ENCODE measurements around the gene CDH23. TPM values are rescaled to one million over a fixed set of nuclear protein-coding genes. Genes with fewer than 3 reads are reported as not detected.

Gene CDH23
- total RNA-seq, 6 donors from 2014 or later, result 4.7 to 29.3 (median 10.4) TPM

- DNase-seq, result no peak
- TF ChIP-seq CTCF (IDR thresholded peaks at IDR 0.05), result no peak
- TF ChIP-seq POLR2AphosphoS5 (IDR thresholded peaks at IDR 0.05), result no peak
- no peak for TF ChIP-seq EP300 (IDR thresholded peaks at IDR 0.05)
- TF ChIP-seq POLR2A (IDR thresholded peaks at IDR 0.05), result no peak
Observed at GRCh38 chr10:71584461-71584860, 187.7 kb downstream of the CDH23 start.

GRCh38 chr10:71584902-71585563 lies 188.3 kb downstream of the CDH23 start:
- H3K4me3 ChIP-seq, result no peak overlapping the region
- peaks cover 3 to 6% (median 5%) of the 10 kb centered on the region in 4 donors for H3K4me1 ChIP-seq
- H3K9me3 ChIP-seq, result no peaks in the 10 kb centered on the region
- no peak for ATAC-seq (ENCODE audit: low FRiP score in 2 of 2)
- no peak for DNase-seq
- H3K36me3 ChIP-seq, result no peaks in the 10 kb centered on the region
- H3K27me3 ChIP-seq, result no peaks in the 10 kb centered on the region
- H3K27ac ChIP-seq, result no peak overlapping the region
- 71 to 73% methylated on average over 10 of the region's 10 CpGs for WGBS, 2 donors
- TF ChIP-seq CTCF (IDR thresholded peaks at IDR 0.05) (no peak), POLR2AphosphoS5 (IDR thresholded peaks at IDR 0.05) (no peak), POLR2A (IDR thresholded peaks at IDR 0.05) (no peak), EP300 (IDR thresholded peaks at IDR 0.05) (no peak)

More at GRCh38 chr10:71584461-71584860, 187.7 kb downstream of the CDH23 start:
- Histone ChIP-seq H3K9me3 (no peaks in the 10 kb centered on the region), H3K36me3 (no peaks in the 10 kb centered on the region), H3K27me3 (no peaks in the 10 kb centered on the region), H3K4me3 (no peak overlapping the region), H3K4me1 (peaks cover 0 to under 1% (median 0%) of the 10 kb centered on the region in 4 donors), H3K27ac (no peak overlapping the region)
- 51 to 71% methylated on average over 5 of the region's 5 CpGs for WGBS, 2 donors
- no peak for ATAC-seq (ENCODE audit: low FRiP score in 2 of 2)

- H3K27me3 ChIP-seq, result no peaks in the 10 kb centered on the region
- DNase-seq (no peak), ATAC-seq (ENCODE audit: low FRiP score in 2 of 2) (no peak)
- H3K4me3 ChIP-seq, result no peak overlapping the region
- TF ChIP-seq CTCF (IDR thresholded peaks at IDR 0.05) (no peak), EP300 (IDR thresholded peaks at IDR 0.05) (no peak), POLR2A (IDR thresholded peaks at IDR 0.05) (no peak)
- WGBS, 2 donors, result 56 to 69% methylated on average over 10 of the region's 10 CpGs
- no peaks in the 10 kb centered on the region for H3K9me3 ChIP-seq
- H3K36me3 ChIP-seq, result no peaks in the 10 kb centered on the region
- H3K4me1 ChIP-seq, result peaks cover 7 to 12% (median 8%) of the 10 kb centered on the region in 4 donors
- no peak overlapping the region for H3K27ac ChIP-seq
Observed at GRCh38 chr10:71585564-71586290, 189.0 kb downstream of the CDH23 start.

GRCh38 chr10:71587941-71588573 lies 191.3 kb downstream of the CDH23 start:
- ATAC-seq (ENCODE audit: low FRiP score in 2 of 2), result no peak
- TF ChIP-seq POLR2A (IDR thresholded peaks at IDR 0.05) (no peak), EP300 (IDR thresholded peaks at IDR 0.05) (no peak), POLR2AphosphoS5 (IDR thresholded peaks at IDR 0.05) (no peak), CTCF (IDR thresholded peaks at IDR 0.05) (no peak)
- DNase-seq, result no peak
- Histone ChIP-seq H3K36me3 (no peaks in the 10 kb centered on the region), H3K9me3 (no peaks in the 10 kb centered on the region), H3K4me3 (no peak overlapping the region), H3K27ac (no peak overlapping the region), H3K27me3 (no peaks in the 10 kb centered on the region), H3K4me1 (peaks cover 7 to 12% (median 8%) of the 10 kb centered on the region in 4 donors)
- WGBS, 2 donors, result 81 to 85% methylated on average over 6 to 8 of the region's 8 CpGs

Measured in upper lobe of left lung (tissue), 6 donors.